Measurements from ENCODE around the gene TRA2A.
"Not testable (repeated sequence)": the region's sequence is repeated elsewhere in the genome, so short reads cannot be mapped to it uniquely, and the experiment has no call there.

The TRA2A gene

GRCh38 chr7:23531794-23532489 is at the start of gene TRA2A:
TSS of gene TRA2A (minus strand) at chr7:23531981. CDS start at chr7:23531824, 157 bp downstream.
- peak; percentile 98 for DNase-seq

GRCh38 chr7:23570592-23571200 is 38.9 kb upstream of the TRA2A start:
- peak; percentile 74 for DNase-seq

- no peak for DNase-seq
These were observed 26.5 kb upstream of the TRA2A start for GRCh38 chr7:23558303-23558702.

GRCh38 chr7:23547662-23548061 is 15.9 kb upstream of the TRA2A start:
- DNase-seq = no peak

- peak; percentile 87 for DNase-seq
These were observed 15.3 kb upstream of the TRA2A start for GRCh38 chr7:23546897-23547572.

GRCh38 chr7:23545493-23545892 is 13.7 kb upstream of the TRA2A start:
- DNase-seq = no peak

GRCh38 chr7:23544913-23545354 is 13.2 kb upstream of the TRA2A start:
- DNase-seq = peak; percentile 23

GRCh38 chr7:23542752-23543151 is 11.0 kb upstream of the TRA2A start:
- DNase-seq = no peak

- no peak for DNase-seq
These were observed 7.7 kb upstream of the TRA2A start for GRCh38 chr7:23539494-23539907.

- DNase-seq = no peak
These were observed 6.5 kb upstream of the TRA2A start for GRCh38 chr7:23538301-23538700.

- DNase-seq = no peak
These were observed 1.4 kb upstream of the TRA2A start for GRCh38 chr7:23533238-23533604.

- DNase-seq = peak; percentile 16
These were observed 883 bp upstream of the TRA2A start for GRCh38 chr7:23532490-23533237.

- DNase-seq = no peak
These were observed 559 bp downstream of the TRA2A start for GRCh38 chr7:23531050-23531793.

GRCh38 chr7:23530405-23530804 is 1.4 kb downstream of the TRA2A start:
- peak; percentile 20 for DNase-seq

- no peak for DNase-seq
These were observed 2.4 kb downstream of the TRA2A start for GRCh38 chr7:23529262-23529859.

- DNase-seq = not testable (repeated sequence)
These were observed 6.2 kb downstream of the TRA2A start for GRCh38 chr7:23525611-23526010.

GRCh38 chr7:23524473-23524872 is 7.3 kb downstream of the TRA2A start:
- DNase-seq = no peak

- no peak for DNase-seq
These were observed 8.2 kb downstream of the TRA2A start for GRCh38 chr7:23523486-23524075.

- DNase-seq = no peak
These were observed 11.2 kb downstream of the TRA2A start for GRCh38 chr7:23520582-23520981.

- no peak for DNase-seq
These were observed 17.0 kb downstream of the TRA2A start for GRCh38 chr7:23514755-23515154.

GRCh38 chr7:23513746-23514145 is 18.0 kb downstream of the TRA2A start:
- not testable (repeated sequence) for DNase-seq

GRCh38 chr7:23494009-23494408 is 37.8 kb downstream of the TRA2A start:
- DNase-seq = no peak
